Right atrium auricular region (tissue), 2 donors: ENCODE results near the gene CRYBG3. TPM values are rescaled to one million over a fixed set of nuclear protein-coding genes. Genes with fewer than 3 reads are reported as not detected.

Source experiments
- DNase-seq: peaks from one replicate; pipeline ENCODE4 v3.0.0-alpha.2; 2019; ENCODE audit warnings: low spot score
- H3K27ac ChIP-seq, 2 donors: fragments of 200-600 bp; sonication (generic); 1 replicate in 1 of 2; 2 replicates in 1 of 2; pipeline ENCODE4 v1.5.1; 2016 to 2019
- H3K27me3 ChIP-seq, 2 donors: fragments of 200-600 bp; sonication (generic); one replicate each; pipeline versions ENCODE4 v1.5.1 to v1.6.0; 2017 to 2019
- H3K36me3 ChIP-seq: fragments of 200-600 bp; sonication (generic); one replicate; pipeline ENCODE4 v1.5.1; 2016
- H3K4me1 ChIP-seq, 2 donors: fragments of 200-600 bp; sonication (generic); one replicate each; pipeline versions ENCODE4 v1.5.1 to v1.6.0; 2017 to 2019
- H3K4me3 ChIP-seq, 2 donors: fragments of 200-600 bp; sonication (generic); 1 replicate in 1 of 2; 2 replicates in 1 of 2; pipeline ENCODE4 v1.5.1; 2017 to 2019; ENCODE audit warnings: mild to moderate bottlenecking in 1 of 2, moderate library complexity in 1 of 2
- H3K9me3 ChIP-seq, 2 donors: fragments of 200-600 bp; sonication (generic); one replicate each; pipeline ENCODE4 v1.5.1; 2019
- total RNA-seq, 2 donors: library from RNA; depleted of rRNA; stranded (reverse); fragments of >200 nt; gene quantifications; one replicate each; pipeline ENCODE4 v1.1.0, GENCODE V29; 2016
- TF ChIP-seq, protein P1 (sequence below), 2 donors: fragments of 200-600 bp; sonication (generic); IDR thresholded peaks; one replicate each; pipeline ENCODE4 v1.5.1; 2019; ENCODE audit warnings: antibody characterized with exemption in 2 of 2

CRYBG3 gene
- total RNA-seq, 2 donors from 2014 or later = 17.6 to 18.6 TPM

DNA sequence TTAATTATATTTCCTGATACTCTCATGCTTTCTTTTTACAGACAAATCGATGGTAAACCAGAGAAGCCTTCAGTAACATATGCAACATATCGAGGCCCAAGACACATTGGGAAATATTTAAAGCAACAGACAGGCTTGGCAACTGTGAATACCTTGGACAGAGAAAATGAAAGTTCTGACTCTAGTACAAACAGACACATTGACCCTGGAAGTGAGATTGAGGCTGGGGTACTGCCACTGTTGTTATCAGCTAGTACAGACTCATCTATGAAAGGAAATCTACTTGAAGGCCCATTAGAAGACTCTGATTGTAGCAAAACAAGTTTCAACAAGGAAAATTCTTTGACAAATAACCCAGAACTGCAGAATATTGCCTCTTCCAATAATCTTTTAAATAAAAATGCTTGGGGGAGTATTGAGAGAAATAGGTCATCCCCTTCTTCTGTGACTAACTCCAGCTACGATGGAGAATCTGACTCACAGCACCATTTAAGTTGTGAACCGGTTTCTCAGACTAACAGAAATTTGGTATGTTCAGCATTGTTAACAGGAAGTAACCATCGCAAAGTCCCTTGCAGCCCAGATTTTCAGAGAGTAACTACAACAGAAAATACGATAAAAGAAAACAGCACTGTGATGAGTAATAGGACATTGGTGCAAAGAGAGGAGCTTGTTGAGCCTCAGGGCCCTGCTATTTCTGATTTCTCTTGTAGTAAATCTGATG is 50.2 kb downstream of the CRYBG3 start:
- Histone ChIP-seq H3K4me1 (no peaks in the 10 kb centered on the region), H3K27ac (peak overlapping the region; percentile 27 to 38), H3K9me3 (no peaks in the 10 kb centered on the region), H3K4me3 (no peak overlapping the region), H3K36me3 (peaks cover 6% of the 10 kb centered on the region), H3K27me3 (no peaks in the 10 kb centered on the region)
- no peak for DNase-seq
- TF ChIP-seq, protein P1, sequence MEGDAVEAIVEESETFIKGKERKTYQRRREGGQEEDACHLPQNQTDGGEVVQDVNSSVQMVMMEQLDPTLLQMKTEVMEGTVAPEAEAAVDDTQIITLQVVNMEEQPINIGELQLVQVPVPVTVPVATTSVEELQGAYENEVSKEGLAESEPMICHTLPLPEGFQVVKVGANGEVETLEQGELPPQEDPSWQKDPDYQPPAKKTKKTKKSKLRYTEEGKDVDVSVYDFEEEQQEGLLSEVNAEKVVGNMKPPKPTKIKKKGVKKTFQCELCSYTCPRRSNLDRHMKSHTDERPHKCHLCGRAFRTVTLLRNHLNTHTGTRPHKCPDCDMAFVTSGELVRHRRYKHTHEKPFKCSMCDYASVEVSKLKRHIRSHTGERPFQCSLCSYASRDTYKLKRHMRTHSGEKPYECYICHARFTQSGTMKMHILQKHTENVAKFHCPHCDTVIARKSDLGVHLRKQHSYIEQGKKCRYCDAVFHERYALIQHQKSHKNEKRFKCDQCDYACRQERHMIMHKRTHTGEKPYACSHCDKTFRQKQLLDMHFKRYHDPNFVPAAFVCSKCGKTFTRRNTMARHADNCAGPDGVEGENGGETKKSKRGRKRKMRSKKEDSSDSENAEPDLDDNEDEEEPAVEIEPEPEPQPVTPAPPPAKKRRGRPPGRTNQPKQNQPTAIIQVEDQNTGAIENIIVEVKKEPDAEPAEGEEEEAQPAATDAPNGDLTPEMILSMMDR (IDR thresholded peaks at IDR 0.05) = no peak

DNA sequence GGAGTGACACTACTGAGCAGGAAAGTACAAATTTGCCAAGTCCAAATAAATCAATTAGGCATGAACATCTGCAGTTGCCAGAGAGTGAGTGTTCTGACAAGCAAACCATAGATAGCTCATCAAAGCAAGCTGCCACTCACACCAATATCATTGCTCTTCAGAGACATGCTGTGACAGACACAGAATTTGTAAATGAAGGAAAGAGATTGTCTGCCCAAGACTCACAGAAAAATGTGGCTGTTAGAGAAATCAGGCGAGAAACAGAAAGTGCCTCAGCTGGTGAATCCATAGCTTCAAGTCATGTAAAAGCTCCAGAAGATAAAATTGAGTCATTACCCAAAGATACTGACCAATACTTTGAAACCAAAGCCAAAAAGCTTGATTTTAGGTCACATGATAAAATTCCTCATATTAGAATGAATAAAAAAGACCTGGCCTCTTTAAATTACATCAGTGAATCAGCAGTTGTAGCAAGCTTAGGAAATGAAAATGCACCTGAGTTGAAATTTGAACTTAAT is 50.8 kb downstream of the CRYBG3 start:
- no peaks in the 10 kb centered on the region for H3K4me1 ChIP-seq
- DNase-seq = no peak
- TF ChIP-seq, protein P1 (IDR thresholded peaks at IDR 0.05) = no peak
- H3K9me3 ChIP-seq = no peaks in the 10 kb centered on the region
- H3K4me3 ChIP-seq = no peak overlapping the region
- peak overlapping the region; percentile 27 to 38 for H3K27ac ChIP-seq
- no peaks in the 10 kb centered on the region for H3K27me3 ChIP-seq
- H3K36me3 ChIP-seq = peaks cover 6% of the 10 kb centered on the region

DNA sequence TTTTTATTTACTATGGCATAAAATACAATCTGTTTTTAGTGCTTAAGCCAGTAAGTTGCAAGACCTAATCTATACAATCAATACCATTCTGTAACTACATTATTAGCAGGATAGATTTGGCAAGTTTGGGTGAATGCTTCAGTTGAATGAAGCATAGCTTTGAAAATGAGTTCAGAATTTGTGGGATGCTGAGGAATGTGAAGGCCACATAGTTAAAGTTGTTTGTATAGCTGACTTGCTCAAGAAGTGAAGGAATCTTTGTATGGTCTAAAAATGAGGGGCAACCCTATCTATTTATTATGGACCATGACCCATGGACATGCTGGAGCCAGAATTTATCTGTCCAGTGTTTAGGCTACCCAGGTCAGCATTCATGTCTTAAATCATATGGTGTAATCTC is 58.5 kb downstream of the CRYBG3 start:
- Histone ChIP-seq H3K27ac (no peak overlapping the region), H3K4me1 (peaks cover 0 to 6% of the 10 kb centered on the region in 2 donors), H3K9me3 (no peaks in the 10 kb centered on the region), H3K36me3 (peaks cover 15% of the 10 kb centered on the region), H3K27me3 (no peaks in the 10 kb centered on the region), H3K4me3 (no peak overlapping the region)
- TF ChIP-seq, protein P1 (IDR thresholded peaks at IDR 0.05) = no peak
- DNase-seq = no peak

DNA sequence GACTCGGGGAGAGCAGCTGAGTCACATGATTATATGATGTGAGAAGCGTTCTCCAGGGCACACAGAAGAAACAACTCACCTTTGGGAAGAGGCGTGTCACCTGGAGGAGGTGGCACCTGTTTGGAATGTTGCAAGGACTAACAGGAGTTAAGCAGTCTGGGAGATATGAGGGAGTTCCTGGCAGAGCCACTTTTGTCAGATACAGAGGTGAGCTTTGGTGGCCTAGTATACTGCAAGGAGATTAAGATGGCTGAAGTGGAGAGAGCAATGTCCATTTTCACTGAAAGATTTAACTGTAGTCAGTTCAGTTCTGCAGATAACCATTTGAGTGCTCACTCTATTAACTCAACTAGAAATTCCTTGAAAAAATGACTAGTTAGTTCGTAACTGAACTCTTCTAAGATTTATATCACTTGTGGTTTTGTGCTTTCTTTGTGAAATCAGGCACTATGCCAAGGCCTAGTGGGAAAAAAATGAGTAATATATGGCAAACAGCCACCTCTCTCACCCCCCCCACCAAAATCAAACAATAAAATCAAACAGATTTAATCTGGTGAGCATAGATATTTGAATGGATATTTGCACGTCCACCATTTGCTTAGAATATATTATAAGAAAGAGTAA is 61.3 kb downstream of the CRYBG3 start:
- Histone ChIP-seq H3K36me3 (peaks cover 28% of the 10 kb centered on the region), H3K4me3 (no peak overlapping the region), H3K9me3 (no peaks in the 10 kb centered on the region), H3K27ac (peak overlapping the region in 1 of 2 donors; percentile 46), H3K4me1 (peaks cover 0 to 20% of the 10 kb centered on the region in 2 donors), H3K27me3 (no peaks in the 10 kb centered on the region)
- no peak for DNase-seq
- TF ChIP-seq, protein P1 (IDR thresholded peaks at IDR 0.05) = no peak

DNA sequence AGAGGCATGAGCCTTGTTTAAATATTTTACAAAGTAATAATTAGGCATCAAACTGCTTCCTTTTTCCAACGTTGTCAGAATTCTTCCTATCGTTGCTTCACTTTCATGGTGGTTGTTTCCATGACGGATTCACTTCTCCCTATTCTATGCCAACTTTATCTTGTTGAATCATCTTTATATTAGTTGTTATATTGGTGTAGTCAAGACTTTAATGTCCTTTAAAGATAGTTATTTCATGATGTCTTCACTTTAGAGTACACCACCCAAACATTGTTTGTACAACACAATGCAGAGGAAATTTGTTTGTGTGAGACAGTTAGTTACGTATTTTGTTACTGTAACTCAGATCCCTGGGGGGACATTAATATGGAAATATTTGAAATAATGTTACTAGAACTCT is 61.9 kb downstream of the CRYBG3 start:
- Histone ChIP-seq H3K9me3 (no peaks in the 10 kb centered on the region), H3K27ac (peak overlapping the region in 1 of 2 donors; percentile 46), H3K36me3 (peaks cover 35% of the 10 kb centered on the region), H3K4me1 (peaks cover 0 to 20% of the 10 kb centered on the region in 2 donors), H3K4me3 (no peak overlapping the region), H3K27me3 (no peaks in the 10 kb centered on the region)
- TF ChIP-seq, protein P1 (IDR thresholded peaks at IDR 0.05) = no peak
- no peak for DNase-seq
